H1 (cell line): ENCODE results near the gene TTF1. TPM values are rescaled to one million over a fixed set of nuclear protein-coding genes. Genes with fewer than 3 reads are reported as not detected.

Source experiments
- CTBP2 ChIP-seq: IDR thresholded peaks from 2 replicates; pipeline ENCODE4 v1.7.0; 2011; ENCODE audit warnings: borderline replicate concordance, mild to moderate bottlenecking, moderate library complexity, mixed read lengths, low read length; ENCODE audit not compliant: insufficient read depth, insufficient read length
- SAP30 ChIP-seq: fragments of 300-600 bp; sonication (generic); IDR thresholded peaks from 2 replicates; pipeline ENCODE4 v1.7.1; 2012; ENCODE audit warnings: low read length, moderate library complexity, mild to moderate bottlenecking, inconsistent platforms; ENCODE audit not compliant: insufficient read depth, insufficient replicate concordance
- SIX5 ChIP-seq: IDR thresholded peaks from 2 replicates; pipeline ENCODE4 v1.6.1; 2011; ENCODE audit warnings: mild to moderate bottlenecking, low read depth, low read length
- YY1 ChIP-seq: IDR thresholded peaks from 2 replicates; pipeline ENCODE4 v1.6.1; 2011; ENCODE audit warnings: low read depth, mild to moderate bottlenecking, low read length
- polyA plus RNA-seq, 7 experiments: library from polyadenylated mRNA; depleted of rRNA in 3 of 7; stranded (reverse) in 5 of 7; unstranded in 2 of 7; fragments of >200 nt in 5 of 7; fragments of 200-250 nt in 2 of 7; gene quantifications; 1 replicate in 5 of 7; 2 replicates in 1 of 7; 4 replicates in 1 of 7; pipeline versions ENCODE4 v1.2.1 to v1.2.3, GENCODE V29; 2011 to 2013; ENCODE audit warnings: missing spikeins in 2 of 7, mixed read lengths in 2 of 7
- total RNA-seq: library from RNA; stranded (reverse); fragmentation: NEBNext Ultra II Directional; extraction: Animal tissue kit (Norgen Biotek cat#: 25700); gene quantifications from 2 replicates; pipeline ENCODE4 v1.2.1, GENCODE V29; 2021

The TTF1 gene
- total and polyA plus RNA-seq, 2 of the 8 experiments (the other 6 are each of a cell fraction or from before 2014, with no cell fraction given): 7.8 to 22.2 TPM

DNA sequence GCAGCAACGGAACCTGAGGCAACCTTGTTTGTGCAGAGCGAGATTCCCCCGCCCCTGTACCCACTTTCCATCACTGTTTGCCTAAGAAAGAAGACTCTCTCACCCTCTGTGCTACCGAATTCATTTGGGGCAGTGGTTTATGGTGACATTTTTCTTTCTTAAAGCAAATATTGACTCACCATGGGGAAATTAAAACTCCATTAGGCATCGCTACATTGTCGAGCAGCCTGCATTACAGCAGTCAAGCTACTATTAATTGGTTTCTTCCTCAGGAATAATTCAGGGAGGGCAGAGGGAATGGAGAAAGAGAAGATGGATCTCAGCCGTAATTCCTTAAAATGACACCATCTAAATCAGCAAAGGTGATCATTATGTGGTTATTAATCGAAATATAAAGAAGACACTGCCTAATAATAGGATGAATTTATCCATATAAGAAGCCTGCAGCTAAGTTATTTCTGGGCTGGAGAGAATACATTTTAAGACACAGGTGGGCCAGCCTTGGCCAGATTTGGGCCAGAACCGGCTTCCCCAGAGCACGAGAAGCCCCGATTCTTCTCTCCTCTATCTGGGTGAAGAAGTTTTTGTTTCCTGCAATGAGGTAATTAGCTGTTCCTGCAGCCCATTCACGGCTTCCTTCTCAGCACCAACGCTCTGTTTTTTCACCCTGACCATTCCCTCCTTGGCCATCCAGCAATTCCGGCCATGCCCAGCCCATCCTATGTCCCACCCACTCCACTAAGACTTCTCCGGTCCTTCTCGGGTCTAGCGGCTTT is 20.2 kb upstream of the TTF1 start (continued):
- TF ChIP-seq SIX5 (no peak), YY1 (no peak), CTBP2 (no peak), SAP30 (no peak)
